ENCODE measurements around the gene GSG1L. TPM values are rescaled to one million over a fixed set of nuclear protein-coding genes. Genes with fewer than 3 reads are reported as not detected.

GSG1L gene
- total RNA-seq, 1 experiment from 2014 or later = not detected

- H2AFZ ChIP-seq = no peak overlapping the region
- no peaks in the 10 kb centered on the region for H3K4me1 ChIP-seq (replicated peaks; ENCODE audit: insufficient read depth)
- no peaks in the 10 kb centered on the region for H3K79me2 ChIP-seq (ENCODE audit: low read depth)
- H3K27me3 ChIP-seq (ENCODE audit: insufficient read depth, low read depth) = peaks cover 99% of the 10 kb centered on the region
- no peaks in the 10 kb centered on the region for H3K36me3 ChIP-seq (ENCODE audit: low read depth)
- H3K9me2 ChIP-seq (ENCODE audit: insufficient read depth) = no peaks in the 10 kb centered on the region
- intact Hi-C loops (cut with micrococcal nuclease; ENCODE audit: unreplicated experiment) = no loop called here
- no peak for DNase-seq
- no peaks in the 10 kb centered on the region for H4K20me1 ChIP-seq (ENCODE audit: insufficient read depth)
- CTCF ChIA-PET = no interaction called here
- H3K9me3 ChIP-seq (ENCODE audit: insufficient read depth, low read depth) = no peaks in the 10 kb centered on the region
- H3K27ac ChIP-seq = no peak overlapping the region
- no peak for TF ChIP-seq CTCF (conservative IDR thresholded peaks at IDR 0.05)
- no peak for TF ChIP-seq EZH2 (IDR thresholded peaks at IDR 0.05; ENCODE audit: low read depth)
- POLR2A ChIA-PET (ENCODE audit: unreplicated experiment) = no interaction called here
- H3K4me3 ChIP-seq = no peak overlapping the region
- BruUV-seq (replicated peaks) = no TSS peak
- H3F3A ChIP-seq (ENCODE audit: insufficient read depth, low read depth) = no peaks in the 10 kb centered on the region
- no peak overlapping the region for H3K4me2 ChIP-seq
Observed at GRCh38 chr16:28038409-28038808, 25.1 kb downstream of the GSG1L start.

- H3K4me2 ChIP-seq = no peak overlapping the region
- H3K36me3 ChIP-seq (ENCODE audit: low read depth) = no peaks in the 10 kb centered on the region
- intact Hi-C loops (cut with micrococcal nuclease; ENCODE audit: unreplicated experiment) = no loop called here
- CTCF ChIA-PET = no interaction called here
- H3K4me3 ChIP-seq = no peak overlapping the region
- no TSS peak for BruUV-seq (replicated peaks)
- no peaks in the 10 kb centered on the region for H3K4me1 ChIP-seq (replicated peaks; ENCODE audit: insufficient read depth)
- no peak for DNase-seq
- no peaks in the 10 kb centered on the region for H3F3A ChIP-seq (ENCODE audit: insufficient read depth, low read depth)
- H3K9me2 ChIP-seq (ENCODE audit: insufficient read depth) = no peaks in the 10 kb centered on the region
- POLR2A ChIA-PET (ENCODE audit: unreplicated experiment) = interaction anchor here (0.6 kb wide), 1 partner anchor 308 kb away, joined by 4 read pairs; no protein-coding TSS in a partner anchor
- H4K20me1 ChIP-seq (ENCODE audit: insufficient read depth) = no peaks in the 10 kb centered on the region
- H3K79me2 ChIP-seq (ENCODE audit: low read depth) = no peaks in the 10 kb centered on the region
- peaks cover 94% of the 10 kb centered on the region for H3K27me3 ChIP-seq (ENCODE audit: insufficient read depth, low read depth)
- no peak overlapping the region for H2AFZ ChIP-seq
- no peaks in the 10 kb centered on the region for H3K9me3 ChIP-seq (ENCODE audit: insufficient read depth, low read depth)
- TF ChIP-seq EZH2 (IDR thresholded peaks at IDR 0.05; ENCODE audit: low read depth) (no peak), CTCF (conservative IDR thresholded peaks at IDR 0.05) (no peak)
- H3K27ac ChIP-seq = no peak overlapping the region
Observed at GRCh38 chr16:28035866-28036393, 27.6 kb downstream of the GSG1L start.

- no peaks in the 10 kb centered on the region for H3K79me2 ChIP-seq (ENCODE audit: low read depth)
- no peaks in the 10 kb centered on the region for H3K36me3 ChIP-seq (ENCODE audit: low read depth)
- TF ChIP-seq EZH2 (IDR thresholded peaks at IDR 0.05; ENCODE audit: low read depth) = no peak
- no peak for TF ChIP-seq CTCF (conservative IDR thresholded peaks at IDR 0.05)
- ChIA-PET CTCF (no interaction called here), POLR2A (ENCODE audit: unreplicated experiment) (no interaction called here)
- no peaks in the 10 kb centered on the region for H3K4me1 ChIP-seq (replicated peaks; ENCODE audit: insufficient read depth)
- no peak overlapping the region for H2AFZ ChIP-seq
- H3K4me2 ChIP-seq = no peak overlapping the region
- DNase-seq = no peak
- H3F3A ChIP-seq (ENCODE audit: insufficient read depth, low read depth) = no peaks in the 10 kb centered on the region
- H3K27ac ChIP-seq = no peak overlapping the region
- no peaks in the 10 kb centered on the region for H3K9me3 ChIP-seq (ENCODE audit: insufficient read depth, low read depth)
- no peak overlapping the region for H3K4me3 ChIP-seq
- no peaks in the 10 kb centered on the region for H4K20me1 ChIP-seq (ENCODE audit: insufficient read depth)
- peaks cover 87% of the 10 kb centered on the region for H3K27me3 ChIP-seq (ENCODE audit: insufficient read depth, low read depth)
- no TSS peak for BruUV-seq (replicated peaks)
- intact Hi-C loops (cut with micrococcal nuclease; ENCODE audit: unreplicated experiment) = no loop called here
- H3K9me2 ChIP-seq (ENCODE audit: insufficient read depth) = no peaks in the 10 kb centered on the region
Observed at GRCh38 chr16:28033870-28034269, 29.6 kb downstream of the GSG1L start.

Measured in PC-9 (cell line).